Ascending aorta (tissue), 2 donors: ENCODE data around the gene CRTC1. TPM values are rescaled to one million over a fixed set of nuclear protein-coding genes. Genes with fewer than 3 reads are reported as not detected.

Experiments used
- DNase-seq, 2 donors: peaks; one replicate each; pipeline ENCODE4 v3.0.0-alpha.2; 2019; ENCODE audit warnings: low spot score in 2 of 2
- H3K27ac ChIP-seq, 2 donors: fragments of 200-600 bp; sonication (generic); one replicate each; pipeline ENCODE4 v1.5.1; 2016 to 2017; ENCODE audit warnings: mild to moderate bottlenecking in 1 of 2
- H3K27me3 ChIP-seq: fragments of 200-600 bp; sonication (generic); one replicate; pipeline ENCODE4 v1.5.1; 2017
- H3K36me3 ChIP-seq, 2 donors: fragments of 200-600 bp; sonication (generic); one replicate each; pipeline ENCODE4 v1.5.1; 2016
- H3K4me1 ChIP-seq, 2 donors: fragments of 200-600 bp; sonication (generic); one replicate each; pipeline ENCODE4 v1.5.1; 2016 to 2017; ENCODE audit warnings: mild to moderate bottlenecking in 1 of 2
- H3K4me3 ChIP-seq, 2 donors: fragments of 200-600 bp; sonication (generic); one replicate each; pipeline ENCODE4 v1.5.1; 2016 to 2017; ENCODE audit warnings: mild to moderate bottlenecking in 1 of 2
- H3K9me3 ChIP-seq, 2 donors: fragments of 200-600 bp; sonication (generic); one replicate each; pipeline ENCODE4 v1.5.1; 2016
- CTCF ChIP-seq, 3 experiments: fragments of 200-600 bp in 2 of 3; fragments of 450-650 bp in 1 of 3; sonication (generic) in 2 of 3; IDR thresholded peaks; one replicate each; pipeline ENCODE4 v1.5.1; 2016 to 2019; ENCODE audit warnings: antibody characterized with exemption in 3 of 3, mild to moderate bottlenecking in 1 of 3, moderate library complexity in 1 of 3
- intact Hi-C: fragments of 100-400 bp; cut with DNase I; formaldehyde crosslinking; loops from one replicate; pipeline ENCODE4 v1.15.1; 2023
- total RNA-seq: library from RNA; depleted of rRNA; stranded (reverse); fragments of >200 nt; gene quantifications from one replicate; pipeline ENCODE4 v1.1.0, GENCODE V29; 2016

Gene CRTC1
- total RNA-seq, 1 donor from 2014 or later = 10.0 TPM

GRCh38 chr19:18742838-18743783 lies 59.6 kb downstream of the CRTC1 start:
- Histone ChIP-seq H3K27me3 (no peaks in the 10 kb centered on the region), H3K4me3 (no peak overlapping the region), H3K36me3 (no peaks in the 10 kb centered on the region), H3K4me1 (no peaks in the 10 kb centered on the region), H3K27ac (no peak overlapping the region), H3K9me3 (no peaks in the 10 kb centered on the region)
- no peak for TF ChIP-seq CTCF (IDR thresholded peaks at IDR 0.05)
- intact Hi-C loops = no loop called here
- DNase-seq = no peak

- no peaks in the 10 kb centered on the region for H3K36me3 ChIP-seq
- H3K4me1 ChIP-seq = no peaks in the 10 kb centered on the region
- H3K9me3 ChIP-seq = no peaks in the 10 kb centered on the region
- DNase-seq = no peak
- no peak overlapping the region for H3K27ac ChIP-seq
- TF ChIP-seq CTCF (IDR thresholded peaks at IDR 0.05) = no peak
- H3K27me3 ChIP-seq = no peaks in the 10 kb centered on the region
- intact Hi-C loops = no loop called here
- H3K4me3 ChIP-seq = no peak overlapping the region
Observed at GRCh38 chr19:18743784-18744418, 60.4 kb downstream of the CRTC1 start.

- Histone ChIP-seq H3K36me3 (peaks cover 2 to 6% of the 10 kb centered on the region in 2 donors), H3K27ac (no peak overlapping the region), H3K9me3 (no peaks in the 10 kb centered on the region), H3K27me3 (no peaks in the 10 kb centered on the region), H3K4me1 (no peaks in the 10 kb centered on the region), H3K4me3 (no peak overlapping the region)
- TF ChIP-seq CTCF (IDR thresholded peaks at IDR 0.05) = no peak
- DNase-seq = no peak
- intact Hi-C loops = no loop called here
Observed at GRCh38 chr19:18745012-18745735, 61.7 kb downstream of the CRTC1 start.

GRCh38 chr19:18745931-18746330 lies 62.5 kb downstream of the CRTC1 start:
- H3K27me3 ChIP-seq = no peaks in the 10 kb centered on the region
- H3K36me3 ChIP-seq = peaks cover 7 to 14% of the 10 kb centered on the region in 2 donors
- no peaks in the 10 kb centered on the region for H3K9me3 ChIP-seq
- H3K4me3 ChIP-seq = no peak overlapping the region
- intact Hi-C loops = no loop called here
- TF ChIP-seq CTCF (IDR thresholded peaks at IDR 0.05) = no peak
- no peak for DNase-seq
- H3K27ac ChIP-seq = no peak overlapping the region
- H3K4me1 ChIP-seq = no peaks in the 10 kb centered on the region

- no peak for TF ChIP-seq CTCF (IDR thresholded peaks at IDR 0.05)
- peaks cover 8 to 15% of the 10 kb centered on the region in 2 donors for H3K36me3 ChIP-seq
- H3K27me3 ChIP-seq = no peaks in the 10 kb centered on the region
- no peak overlapping the region for H3K4me3 ChIP-seq
- H3K4me1 ChIP-seq = no peaks in the 10 kb centered on the region
- DNase-seq = no peak
- no peaks in the 10 kb centered on the region for H3K9me3 ChIP-seq
- H3K27ac ChIP-seq = no peak overlapping the region
- intact Hi-C loops = no loop called here
Observed at GRCh38 chr19:18746401-18747325, 63.2 kb downstream of the CRTC1 start.
